Hepatocyte (in vitro differentiated cells): ENCODE measurements around the gene KIAA1210.

Experiments
- EZH2 ChIP-seq: fragments of 200-600 bp; sonication (generic); IDR thresholded peaks from 2 replicates; pipeline ENCODE4 v1.6.1; 2016; ENCODE audit warnings: antibody characterized with exemption, mild to moderate bottlenecking, borderline replicate concordance
- TF ChIP-seq, protein P1 (sequence below): fragments of 200-600 bp; sonication (generic); IDR thresholded peaks from 2 replicates; pipeline ENCODE4 v1.5.1; 2016; ENCODE audit warnings: antibody characterized with exemption, mild to moderate bottlenecking; ENCODE audit not compliant: poor library complexity

DNA sequence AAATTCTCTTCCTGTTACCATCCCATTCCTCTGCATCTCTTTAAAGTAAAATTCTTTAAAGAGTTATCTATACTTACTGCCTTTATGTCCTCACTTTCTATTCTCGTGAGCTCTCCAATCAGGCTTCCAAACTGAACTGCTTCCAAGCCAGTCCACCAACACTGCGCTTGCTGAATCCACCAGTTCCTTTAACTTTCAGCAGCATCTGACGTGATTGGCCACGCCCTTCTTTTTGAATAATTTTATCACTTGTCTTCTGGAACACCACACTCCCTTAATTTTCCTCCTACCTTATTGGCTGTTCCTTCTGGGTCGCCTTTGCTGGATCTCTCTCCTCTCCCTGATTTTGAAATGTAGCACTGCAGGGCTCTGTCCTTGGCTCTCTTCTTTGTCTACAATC, at the start of gene KIAA1210:
- TF ChIP-seq EZH2: no peak
- TF ChIP-seq, protein P1, sequence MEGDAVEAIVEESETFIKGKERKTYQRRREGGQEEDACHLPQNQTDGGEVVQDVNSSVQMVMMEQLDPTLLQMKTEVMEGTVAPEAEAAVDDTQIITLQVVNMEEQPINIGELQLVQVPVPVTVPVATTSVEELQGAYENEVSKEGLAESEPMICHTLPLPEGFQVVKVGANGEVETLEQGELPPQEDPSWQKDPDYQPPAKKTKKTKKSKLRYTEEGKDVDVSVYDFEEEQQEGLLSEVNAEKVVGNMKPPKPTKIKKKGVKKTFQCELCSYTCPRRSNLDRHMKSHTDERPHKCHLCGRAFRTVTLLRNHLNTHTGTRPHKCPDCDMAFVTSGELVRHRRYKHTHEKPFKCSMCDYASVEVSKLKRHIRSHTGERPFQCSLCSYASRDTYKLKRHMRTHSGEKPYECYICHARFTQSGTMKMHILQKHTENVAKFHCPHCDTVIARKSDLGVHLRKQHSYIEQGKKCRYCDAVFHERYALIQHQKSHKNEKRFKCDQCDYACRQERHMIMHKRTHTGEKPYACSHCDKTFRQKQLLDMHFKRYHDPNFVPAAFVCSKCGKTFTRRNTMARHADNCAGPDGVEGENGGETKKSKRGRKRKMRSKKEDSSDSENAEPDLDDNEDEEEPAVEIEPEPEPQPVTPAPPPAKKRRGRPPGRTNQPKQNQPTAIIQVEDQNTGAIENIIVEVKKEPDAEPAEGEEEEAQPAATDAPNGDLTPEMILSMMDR: no peak
